GM15510 (cell line): ENCODE results near the gene SLC9C1.

Source experiments
- POLR2A ChIP-seq: IDR thresholded peaks from 3 replicates; pipeline ENCODE4 v1.6.1; 2011; ENCODE audit warnings: borderline replicate concordance; ENCODE audit not compliant: insufficient read length; ENCODE audit errors: extremely low read depth

Gene SLC9C1

GRCh38 chr3:112280266-112280665 lies 13.8 kb downstream of the SLC9C1 start:
- TF ChIP-seq POLR2A: no peak

GRCh38 chr3:112273536-112273935 lies 20.5 kb downstream of the SLC9C1 start:
- no peak for TF ChIP-seq POLR2A

GRCh38 chr3:112261742-112262141 lies 32.3 kb downstream of the SLC9C1 start:
- TF ChIP-seq POLR2A: no peak

GRCh38 chr3:112260563-112260962 lies 33.5 kb downstream of the SLC9C1 start:
- TF ChIP-seq POLR2A: no peak

GRCh38 chr3:112253301-112253971 lies 40.6 kb downstream of the SLC9C1 start:
- TF ChIP-seq POLR2A: no peak

- no peak for TF ChIP-seq POLR2A
These were observed 46.1 kb downstream of the SLC9C1 start for GRCh38 chr3:112247900-112248299.

GRCh38 chr3:112247350-112247749 lies 46.7 kb downstream of the SLC9C1 start:
- no peak for TF ChIP-seq POLR2A

- no peak for TF ChIP-seq POLR2A
These were observed 60.9 kb downstream of the SLC9C1 start for GRCh38 chr3:112233083-112233482.

- TF ChIP-seq POLR2A: no peak
These were observed 62.3 kb downstream of the SLC9C1 start for GRCh38 chr3:112231727-112232126.

GRCh38 chr3:112230033-112230432 lies 64.0 kb downstream of the SLC9C1 start:
- TF ChIP-seq POLR2A: no peak

GRCh38 chr3:112228786-112229185 lies 65.2 kb downstream of the SLC9C1 start:
- TF ChIP-seq POLR2A: no peak

GRCh38 chr3:112200317-112200666 lies 93.7 kb downstream of the SLC9C1 start:
- TF ChIP-seq POLR2A: no peak

- TF ChIP-seq POLR2A: no peak
These were observed 94.2 kb downstream of the SLC9C1 start for GRCh38 chr3:112199622-112200316.

GRCh38 chr3:112197131-112197530 lies 96.9 kb downstream of the SLC9C1 start:
- no peak for TF ChIP-seq POLR2A

- TF ChIP-seq POLR2A: no peak
These were observed 106.7 kb downstream of the SLC9C1 start for GRCh38 chr3:112187300-112187699.

GRCh38 chr3:112175646-112176045 lies 118.4 kb downstream of the SLC9C1 start:
- TF ChIP-seq POLR2A: no peak

GRCh38 chr3:112175037-112175436 lies 119.0 kb downstream of the SLC9C1 start:
- TF ChIP-seq POLR2A: no peak

- TF ChIP-seq POLR2A: no peak
These were observed 122.9 kb downstream of the SLC9C1 start for GRCh38 chr3:112171144-112171543.

GRCh38 chr3:112170046-112170445 lies 124.0 kb downstream of the SLC9C1 start:
- TF ChIP-seq POLR2A: no peak
